PC-9 (cell line): ENCODE measurements around the gene SEC14L1. TPM values are rescaled to one million over a fixed set of nuclear protein-coding genes. Genes with fewer than 3 reads are reported as not detected.
"Not testable (repeated sequence)": the region's sequence is repeated elsewhere in the genome, so short reads cannot be mapped to it uniquely, and the experiment has no call there.

Experiments
- BruUV-seq: library from RNA; stranded (reverse); fragments of 400-500 nt; replicated peaks from 2 replicates; lab custom pipeline; 2021; lab: Mats Ljungman, UMichigan
- CTCF ChIA-PET: fragments of 300-600 bp; sonication (Branson Sonifier 250); formaldehyde crosslinking; loops from one replicate; lab custom pipeline; 2022; ENCODE audit warnings: antibody characterized with exemption; lab: Charles Lee
- POLR2A ChIA-PET: fragments of 300-600 bp; sonication (Branson Sonifier 250); formaldehyde crosslinking; loops from one replicate; lab custom pipeline; 2022; ENCODE audit warnings: antibody characterized with exemption; ENCODE audit not compliant: unreplicated experiment; lab: Charles Lee
- DNase-seq, 2 experiments: peaks; one replicate each; pipeline versions ENCODE4 v3.0.0 to v3.0.0-alpha.2; 2015 to 2022; ENCODE audit warnings: mixed read lengths in 1 of 2
- H2AFZ ChIP-seq: fragments of 200-600 bp; sonication (generic); 2 replicates; pipeline ENCODE4 v1.8.1; 2017; ENCODE audit warnings: antibody characterized with exemption
- H3F3A ChIP-seq: fragments of 200-600 bp; sonication (generic); 2 replicates; pipeline ENCODE4 v1.8.1; 2017; ENCODE audit warnings: antibody characterized with exemption, mild to moderate bottlenecking, low read depth; ENCODE audit not compliant: insufficient read depth
- H3K27ac ChIP-seq: fragments of 200-600 bp; sonication (generic); 2 replicates; pipeline ENCODE4 v1.6.1; 2016; ENCODE audit warnings: mixed run types
- H3K27me3 ChIP-seq: fragments of 200-600 bp; sonication (generic); 2 replicates; pipeline ENCODE4 v1.6.1; 2016; ENCODE audit warnings: low read depth, mixed run types; ENCODE audit not compliant: insufficient read depth
- H3K36me3 ChIP-seq: fragments of 200-600 bp; sonication (generic); 2 replicates; pipeline ENCODE4 v1.6.1; 2016; ENCODE audit warnings: low read depth, mixed run types
- H3K4me1 ChIP-seq: fragments of 200-600 bp; sonication (generic); replicated peaks from 2 replicates; pipeline ENCODE4 v1.6.1; 2016; ENCODE audit warnings: mixed run types; ENCODE audit not compliant: insufficient read depth
- H3K4me2 ChIP-seq: fragments of 200-600 bp; sonication (generic); 2 replicates; pipeline ENCODE4 v1.6.1; 2017; ENCODE audit warnings: mixed run types
- H3K4me3 ChIP-seq: fragments of 200-600 bp; sonication (generic); 2 replicates; pipeline ENCODE4 v1.6.1; 2016; ENCODE audit warnings: mixed run types
- H3K79me2 ChIP-seq: fragments of 200-600 bp; sonication (generic); 2 replicates; pipeline ENCODE4 v1.6.1; 2017; ENCODE audit warnings: low read depth, mixed run types
- H3K9me2 ChIP-seq: fragments of 200-600 bp; sonication (generic); 2 replicates; pipeline ENCODE4 v1.8.1; 2017; ENCODE audit warnings: mild to moderate bottlenecking; ENCODE audit not compliant: insufficient read depth
- H3K9me3 ChIP-seq: fragments of 200-600 bp; sonication (generic); 2 replicates; pipeline ENCODE4 v1.8.1; 2016; ENCODE audit warnings: low read depth; ENCODE audit not compliant: insufficient read depth
- H4K20me1 ChIP-seq: fragments of 200-600 bp; sonication (generic); 2 replicates; pipeline ENCODE4 v1.8.1; 2017; ENCODE audit not compliant: insufficient read depth
- CTCF ChIP-seq: fragments of 200-600 bp; sonication (generic); conservative IDR thresholded peaks from 2 replicates; pipeline ENCODE4 v1.6.1; 2017; ENCODE audit warnings: mixed run types, antibody characterized with exemption, mild to moderate bottlenecking, moderate library complexity
- EZH2 ChIP-seq: fragments of 200-600 bp; sonication (generic); IDR thresholded peaks from 2 replicates; pipeline ENCODE4 v1.8.0; 2017; ENCODE audit warnings: antibody characterized with exemption, low read depth
- intact Hi-C: fragments of 100-400 bp; cut with micrococcal nuclease; formaldehyde crosslinking; loops from one replicate; pipeline ENCODE4 v1.10.0; 2022; ENCODE audit not compliant: unreplicated experiment
- total RNA-seq: library from RNA; stranded (reverse); gene quantifications from 2 replicates; pipeline ENCODE4 v1.2.3, GENCODE V29; 2021

Gene SEC14L1
- total RNA-seq, 1 experiment from 2014 or later = 83.1 TPM

GRCh38 chr17:77099997-77100396, 40.8 kb upstream of the SEC14L1 start:
- Histone ChIP-seq H3K9me3 (no peaks in the 10 kb centered on the region), H3K36me3 (peaks cover 4% of the 10 kb centered on the region; the same call in 1 of the 2 replicates), H3K27me3 (no peaks in the 10 kb centered on the region), H2AFZ (no peak overlapping the region), H3K79me2 (no peaks in the 10 kb centered on the region), H3F3A (peaks cover 13% of the 10 kb centered on the region; the same call in 1 of the 2 replicates), H3K9me2 (no peaks in the 10 kb centered on the region), H3K4me1 (peaks cover 5% of the 10 kb centered on the region; the same call in 1 of the 2 replicates), H3K27ac (no peak overlapping the region), H4K20me1 (no peaks in the 10 kb centered on the region), H3K4me3 (no peak overlapping the region), H3K4me2 (no peak overlapping the region)
- no TSS peak for BruUV-seq
- TF ChIP-seq EZH2 (no peak), CTCF (no peak)
- DNase-seq = peak in 1 of 2 experiments; percentile 83
- CTCF ChIA-PET = interaction anchor here (0.7 kb wide), 1 partner anchor 182 kb away, joined by 13 read pairs; no protein-coding TSS in a partner anchor
- POLR2A ChIA-PET = interaction anchor here (0.6 kb wide), 1 partner anchor 40 kb away, joined by 14 read pairs; the partner anchor contains the start of gene SEC14L1
- intact Hi-C loops = loop anchor here (1.0 to 2.0 kb wide), 3 partner anchors 25 to 45 kb away; partner anchors contain the start of gene SEC14L1

GRCh38 chr17:77101521-77102410, 39.0 kb upstream of the SEC14L1 start:
- ChIA-PET CTCF (no interaction called here), POLR2A (no interaction called here)
- no peak overlapping the region for H2AFZ ChIP-seq
- H3K9me3 ChIP-seq = no peaks in the 10 kb centered on the region
- no TSS peak for BruUV-seq
- no peaks in the 10 kb centered on the region for H3K27me3 ChIP-seq
- no peak overlapping the region for H3K4me3 ChIP-seq
- no peaks in the 10 kb centered on the region for H3K9me2 ChIP-seq
- H3K27ac ChIP-seq = no peak overlapping the region
- H4K20me1 ChIP-seq = no peaks in the 10 kb centered on the region
- no peak for DNase-seq
- no peak for TF ChIP-seq CTCF
- TF ChIP-seq EZH2 = no peak
- peaks cover 4% of the 10 kb centered on the region; the same call in 1 of the 2 replicates for H3K36me3 ChIP-seq
- no peak overlapping the region for H3K4me2 ChIP-seq
- H3K79me2 ChIP-seq = no peaks in the 10 kb centered on the region
- intact Hi-C loops = loop anchor here (2.0 kb wide), 1 partner anchor 23 kb away; no protein-coding TSS in a partner anchor
- H3K4me1 ChIP-seq = peaks cover 5% of the 10 kb centered on the region; the same call in 1 of the 2 replicates
- H3F3A ChIP-seq = peaks cover 1% of the 10 kb centered on the region; the same call in 1 of the 2 replicates

- POLR2A ChIA-PET, H3K4me3 ChIP-seq, H3K27me3 ChIP-seq, intact Hi-C loops, H3F3A ChIP-seq, H3K4me2 ChIP-seq, H3K36me3 ChIP-seq, DNase-seq, BruUV-seq, H3K4me1 ChIP-seq, CTCF ChIA-PET, H3K27ac ChIP-seq, H4K20me1 ChIP-seq, H2AFZ ChIP-seq, H3K9me2 ChIP-seq, H3K9me3 ChIP-seq, H3K79me2 ChIP-seq: not testable (repeated sequence)
Observed at GRCh38 chr17:77102411-77103134, 38.2 kb upstream of the SEC14L1 start.
